Smooth muscle cell (in vitro differentiated cells): ENCODE measurements around the gene PPP2R5B. TPM values are rescaled to one million over a fixed set of nuclear protein-coding genes. Genes with fewer than 3 reads are reported as not detected.

Experiments used
- DNase-seq: peaks from one replicate; lab custom pipeline; 2025; ENCODE audit not compliant: unreplicated experiment; lab: John Stamatoyannopoulos, UW
- H2AFZ ChIP-seq: fragments of 200-600 bp; sonication (generic); 2 replicates; pipeline ENCODE4 v1.6.0; 2016; ENCODE audit warnings: antibody characterized with exemption, low read depth, mild to moderate bottlenecking
- H3F3A ChIP-seq: fragments of 200-600 bp; sonication (generic); 2 replicates; pipeline ENCODE4 v1.6.0; 2017; ENCODE audit warnings: antibody characterized with exemption, low read depth
- H3K27ac ChIP-seq: fragments of 200-600 bp; sonication (generic); 2 replicates; pipeline ENCODE4 v1.5.1; 2016; ENCODE audit warnings: low read depth, mild to moderate bottlenecking
- H3K27me3 ChIP-seq: fragments of 200-600 bp; sonication (generic); 2 replicates; pipeline ENCODE4 v1.6.1; 2016; ENCODE audit warnings: low read depth, mild to moderate bottlenecking
- H3K36me3 ChIP-seq: fragments of 200-600 bp; sonication (generic); 2 replicates; pipeline ENCODE4 v1.5.1; 2016; ENCODE audit warnings: low read depth
- H3K4me1 ChIP-seq: fragments of 200-600 bp; sonication (generic); 2 replicates; pipeline ENCODE4 v1.5.1; 2016; ENCODE audit warnings: low read depth
- H3K4me2 ChIP-seq: fragments of 200-600 bp; sonication (generic); 2 replicates; pipeline ENCODE4 v1.6.0; 2016; ENCODE audit warnings: mild to moderate bottlenecking
- H3K4me3 ChIP-seq: fragments of 200-600 bp; sonication (generic); 2 replicates; pipeline ENCODE4 v1.5.1; 2016; ENCODE audit warnings: mild to moderate bottlenecking
- H3K79me2 ChIP-seq: fragments of 200-600 bp; sonication (generic); 2 replicates; pipeline ENCODE4 v1.6.0; 2016; ENCODE audit warnings: low read depth, mild to moderate bottlenecking
- H3K9ac ChIP-seq: fragments of 200-600 bp; sonication (generic); 2 replicates; pipeline ENCODE4 v1.6.0; 2016; ENCODE audit warnings: low read depth
- H3K9me3 ChIP-seq: fragments of 200-600 bp; sonication (generic); replicated peaks from 2 replicates; pipeline ENCODE4 v1.5.1; 2016; ENCODE audit warnings: low read depth
- H4K20me1 ChIP-seq: fragments of 200-600 bp; sonication (generic); 2 replicates; pipeline ENCODE4 v1.6.0; 2016; ENCODE audit warnings: low read depth
- WGBS: methylation state at CpG from one replicate; pipeline ENCODE4 v1.1.7; 2016; ENCODE audit warnings: low lambda C conversion rate; 5-methylcytosine and 5-hydroxymethylcytosine counted together
- polyA plus RNA-seq: library from polyadenylated mRNA; unstranded; fragments of >200 nt; fragmentation: Nextera tagmentation; extraction: Ambion mirVana; gene quantifications from 2 replicates; pipeline ENCODE4 v1.2.1, GENCODE V29; 2016
- total RNA-seq: library from RNA; depleted of rRNA; stranded (reverse); fragments of >200 nt; gene quantifications from 2 replicates; pipeline ENCODE4 v1.2.3, GENCODE V29; 2014
- TF ChIP-seq, protein P1 (sequence below): fragments of 200-600 bp; sonication (generic); IDR thresholded peaks from 2 replicates; pipeline ENCODE4 v1.5.1; 2017; ENCODE audit warnings: borderline replicate concordance, mild to moderate bottlenecking, antibody characterized with exemption; ENCODE audit not compliant: insufficient read depth, poor library complexity, severe bottlenecking

PPP2R5B gene
- total and polyA plus RNA-seq, 2 experiments from 2014 or later, result 14.9 to 36.6 TPM

DNA sequence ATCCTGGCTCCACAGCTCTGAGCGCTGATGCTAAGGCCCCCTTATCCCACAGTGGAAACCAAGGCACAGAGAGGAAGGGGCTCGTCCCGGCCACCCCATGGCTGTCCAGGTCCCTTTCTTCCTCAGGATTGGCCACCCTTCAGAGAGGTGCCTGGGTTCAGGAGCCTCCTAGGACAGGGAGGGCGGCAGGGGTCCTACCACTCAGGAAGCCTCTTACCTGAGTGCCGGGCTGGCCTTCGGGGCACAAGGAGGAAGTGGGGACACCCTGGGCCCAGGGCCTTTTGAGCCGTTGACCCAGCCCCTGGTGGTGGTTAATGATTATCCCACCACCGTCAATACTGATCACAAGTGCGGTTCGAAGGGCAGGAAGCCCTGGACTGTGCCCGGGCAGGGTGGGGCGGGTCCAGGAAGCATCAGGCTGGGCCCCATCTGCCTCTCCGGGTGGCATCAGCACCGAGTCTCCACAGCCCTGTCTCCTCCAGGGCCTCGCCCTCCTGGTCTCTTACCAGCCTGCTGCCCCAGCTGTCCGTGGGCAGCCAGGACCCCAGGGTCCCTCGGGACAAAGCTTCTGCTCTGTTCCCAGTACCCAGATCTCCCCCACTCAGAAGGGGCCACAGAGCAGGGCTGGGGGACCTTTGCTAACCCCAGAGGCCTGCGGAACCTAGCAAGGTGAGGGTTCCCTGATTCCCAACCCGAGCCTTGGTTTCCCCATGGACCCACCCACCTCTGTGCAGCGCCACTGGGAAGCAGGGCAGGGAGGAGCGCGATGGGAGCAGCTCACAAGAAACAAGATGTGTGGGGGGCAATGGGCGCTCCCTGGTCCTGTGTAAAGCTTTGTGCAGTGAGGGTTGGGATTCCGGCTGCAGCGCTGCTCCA, 31.1 kb upstream of the PPP2R5B start:
- Histone ChIP-seq H3K4me1 (peaks cover 8% of the 10 kb centered on the region), H3F3A (no peaks in the 10 kb centered on the region), H3K79me2 (no peaks in the 10 kb centered on the region), H3K4me2 (no peak overlapping the region), H2AFZ (no peak overlapping the region), H3K27me3 (no peaks in the 10 kb centered on the region), H3K4me3 (peak overlapping the region; percentile 40), H3K27ac (no peak overlapping the region), H3K9me3 (no peaks in the 10 kb centered on the region), H3K9ac (no peak overlapping the region), H4K20me1 (no peaks in the 10 kb centered on the region), H3K36me3 (no peaks in the 10 kb centered on the region)
- 92% methylated on average over 25 of the region's 25 CpGs for WGBS
- no peak for DNase-seq
- TF ChIP-seq, protein P1, sequence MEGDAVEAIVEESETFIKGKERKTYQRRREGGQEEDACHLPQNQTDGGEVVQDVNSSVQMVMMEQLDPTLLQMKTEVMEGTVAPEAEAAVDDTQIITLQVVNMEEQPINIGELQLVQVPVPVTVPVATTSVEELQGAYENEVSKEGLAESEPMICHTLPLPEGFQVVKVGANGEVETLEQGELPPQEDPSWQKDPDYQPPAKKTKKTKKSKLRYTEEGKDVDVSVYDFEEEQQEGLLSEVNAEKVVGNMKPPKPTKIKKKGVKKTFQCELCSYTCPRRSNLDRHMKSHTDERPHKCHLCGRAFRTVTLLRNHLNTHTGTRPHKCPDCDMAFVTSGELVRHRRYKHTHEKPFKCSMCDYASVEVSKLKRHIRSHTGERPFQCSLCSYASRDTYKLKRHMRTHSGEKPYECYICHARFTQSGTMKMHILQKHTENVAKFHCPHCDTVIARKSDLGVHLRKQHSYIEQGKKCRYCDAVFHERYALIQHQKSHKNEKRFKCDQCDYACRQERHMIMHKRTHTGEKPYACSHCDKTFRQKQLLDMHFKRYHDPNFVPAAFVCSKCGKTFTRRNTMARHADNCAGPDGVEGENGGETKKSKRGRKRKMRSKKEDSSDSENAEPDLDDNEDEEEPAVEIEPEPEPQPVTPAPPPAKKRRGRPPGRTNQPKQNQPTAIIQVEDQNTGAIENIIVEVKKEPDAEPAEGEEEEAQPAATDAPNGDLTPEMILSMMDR, result no peak

DNA sequence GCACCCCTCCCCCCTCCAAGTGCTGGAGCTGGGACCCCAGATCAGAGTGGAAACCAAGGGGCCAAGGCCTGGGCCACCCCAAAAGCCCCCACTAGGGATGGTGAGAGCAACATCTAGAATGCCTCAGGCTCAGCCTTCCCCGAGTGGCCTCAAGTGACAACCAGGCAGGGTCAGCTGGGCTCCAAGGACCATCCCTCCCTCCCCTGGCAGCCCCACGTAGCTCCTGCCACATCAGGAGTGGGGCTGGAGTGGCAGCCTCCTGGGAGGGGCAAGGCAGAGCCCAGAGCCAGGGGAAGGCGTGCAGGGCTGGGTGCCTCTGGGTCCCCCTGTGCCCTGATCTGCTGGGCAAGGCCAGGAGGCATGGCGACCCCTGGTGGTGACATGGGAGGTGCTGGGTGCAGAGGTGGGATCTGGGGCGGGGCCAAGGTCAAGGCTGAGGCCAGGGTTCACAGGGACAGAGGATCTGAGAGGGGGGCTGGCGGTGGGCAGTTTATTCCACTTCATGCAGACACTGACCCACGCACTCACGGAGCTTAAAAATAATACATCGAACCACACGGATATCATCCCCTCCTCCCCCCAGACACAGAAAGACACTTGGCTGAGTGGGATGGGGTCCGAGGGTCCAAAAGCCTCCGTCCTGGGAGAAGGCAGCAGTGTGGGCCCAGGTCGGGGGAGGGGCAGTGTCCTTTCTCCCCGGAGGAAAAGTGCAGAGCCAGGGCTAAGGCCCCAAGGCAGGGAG, 30.2 kb upstream of the PPP2R5B start:
- H4K20me1 ChIP-seq, result no peaks in the 10 kb centered on the region
- H3K79me2 ChIP-seq, result no peaks in the 10 kb centered on the region
- WGBS, result 32% methylated on average over 14 of the region's 14 CpGs
- H3K27ac ChIP-seq, result no peak overlapping the region
- H3K4me2 ChIP-seq, result no peak overlapping the region
- H3F3A ChIP-seq, result no peaks in the 10 kb centered on the region
- peak; percentile 66 for DNase-seq
- H3K4me3 ChIP-seq, result no peak overlapping the region
- H3K9ac ChIP-seq, result no peak overlapping the region
- H3K36me3 ChIP-seq, result no peaks in the 10 kb centered on the region
- no peaks in the 10 kb centered on the region for H3K4me1 ChIP-seq
- H3K27me3 ChIP-seq, result no peaks in the 10 kb centered on the region
- TF ChIP-seq, protein P1, result peak; percentile 85
- H3K9me3 ChIP-seq, result no peaks in the 10 kb centered on the region
- no peak overlapping the region for H2AFZ ChIP-seq

DNA sequence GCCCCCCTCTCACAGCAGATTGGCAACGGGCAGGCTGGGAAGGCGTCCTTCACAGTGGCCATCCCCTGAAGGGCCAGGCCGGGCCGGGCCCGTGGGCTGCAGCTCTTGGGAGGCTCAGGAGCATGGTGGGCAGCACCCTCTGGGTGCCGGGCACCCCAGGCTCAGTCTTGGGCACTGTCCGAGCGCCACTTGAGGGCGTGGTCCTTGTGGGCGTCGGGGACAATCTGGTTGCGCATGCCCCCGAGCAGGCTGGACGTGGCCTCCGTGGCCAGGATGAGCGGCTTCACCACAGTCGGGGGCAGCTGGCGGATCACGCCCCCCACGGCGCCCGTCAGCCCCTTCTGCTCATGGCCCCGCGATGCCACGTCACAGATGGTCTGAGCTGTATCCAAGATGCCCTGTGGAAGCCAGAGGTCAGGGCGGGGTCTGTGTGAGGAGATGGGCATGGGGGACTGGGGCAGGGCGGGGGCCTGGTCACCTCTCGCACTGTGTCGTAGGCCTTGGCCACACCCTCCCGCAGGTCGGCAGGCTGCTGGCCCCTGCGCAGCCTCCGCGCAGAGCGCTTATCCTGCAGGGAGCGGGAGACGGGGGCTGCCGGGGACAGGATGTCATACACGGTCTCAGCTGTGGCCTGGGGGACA, 29.6 kb upstream of the PPP2R5B start:
- 95% methylated on average over 32 of the region's 39 CpGs for WGBS
- TF ChIP-seq, protein P1, result no peak
- Histone ChIP-seq H3K4me2 (no peak overlapping the region), H3K36me3 (no peaks in the 10 kb centered on the region), H2AFZ (no peak overlapping the region), H3K4me1 (no peaks in the 10 kb centered on the region), H3K27me3 (no peaks in the 10 kb centered on the region), H3K9ac (no peak overlapping the region), H3K4me3 (no peak overlapping the region), H3K79me2 (no peaks in the 10 kb centered on the region), H3F3A (no peaks in the 10 kb centered on the region), H4K20me1 (no peaks in the 10 kb centered on the region), H3K27ac (no peak overlapping the region), H3K9me3 (no peaks in the 10 kb centered on the region)
- no peak for DNase-seq
